H9 (cell line): ENCODE results near the gene ZNF644. TPM values are rescaled to one million over a fixed set of nuclear protein-coding genes. Genes with fewer than 3 reads are reported as not detected.

ENCODE experiments used
- DNase-seq: peaks from one replicate; pipeline ENCODE4 v3.0.0-alpha.2; 2017
- H2AFZ ChIP-seq: one replicate; pipeline ENCODE4 v1.6.1; 2013; ENCODE audit warnings: mild to moderate bottlenecking, low read length, control low read depth, moderate library complexity
- H2AK5ac ChIP-seq: 2 replicates; pipeline ENCODE4 v1.6.1; 2013; ENCODE audit warnings: low read length, control low read depth, mixed read lengths; ENCODE audit not compliant: insufficient read length
- H2BK120ac ChIP-seq: one replicate; pipeline ENCODE4 v1.6.1; 2013; ENCODE audit warnings: low read depth, mild to moderate bottlenecking, low read length, control low read depth, inconsistent platforms; ENCODE audit not compliant: poor library complexity, severe bottlenecking
- H2BK12ac ChIP-seq: 2 replicates; pipeline ENCODE4 v1.6.1; 2013; ENCODE audit warnings: low read length, control low read depth, mixed read lengths, low read depth; ENCODE audit not compliant: insufficient read length
- H2BK15ac ChIP-seq: 2 replicates; pipeline ENCODE4 v1.6.1; 2013; ENCODE audit warnings: low read depth, low read length, control low read depth
- H2BK20ac ChIP-seq: one replicate; pipeline ENCODE4 v1.6.1; 2013; ENCODE audit warnings: low read depth, mild to moderate bottlenecking, low read length, control low read depth, inconsistent platforms; ENCODE audit not compliant: poor library complexity, severe bottlenecking
- H2BK5ac ChIP-seq: 2 replicates; pipeline ENCODE4 v1.6.1; 2013; ENCODE audit warnings: low read length, control low read depth, mixed read lengths; ENCODE audit not compliant: insufficient read length
- H3K14ac ChIP-seq: 2 replicates; pipeline ENCODE4 v1.6.1; 2013; ENCODE audit warnings: low read length, control low read depth; ENCODE audit not compliant: insufficient read depth
- H3K18ac ChIP-seq: 2 replicates; pipeline ENCODE4 v1.6.1; 2013; ENCODE audit warnings: low read depth, mild to moderate bottlenecking, mixed read lengths, low read length, control low read depth; ENCODE audit not compliant: insufficient read length
- H3K23ac ChIP-seq: 2 replicates; pipeline ENCODE4 v1.6.1; 2013; ENCODE audit warnings: low read length, control low read depth, mixed read lengths, low read depth; ENCODE audit not compliant: insufficient read length
- H3K23me2 ChIP-seq: 2 replicates; pipeline ENCODE4 v1.6.1; 2013; ENCODE audit warnings: low read depth, mild to moderate bottlenecking, mixed read lengths, low read length, control low read depth; ENCODE audit not compliant: insufficient read length, poor library complexity, severe bottlenecking
- H3K27ac ChIP-seq: 2 replicates; pipeline ENCODE4 v1.5.1; 2013; ENCODE audit warnings: low read length, control low read depth, mixed read lengths, low read depth; ENCODE audit not compliant: insufficient read length
- H3K27me3 ChIP-seq: 2 replicates; pipeline ENCODE4 v1.6.1; 2013; ENCODE audit warnings: low read length, control low read depth, inconsistent platforms; ENCODE audit not compliant: insufficient read depth
- H3K4ac ChIP-seq: 2 replicates; pipeline ENCODE4 v1.6.1; 2013; ENCODE audit warnings: low read depth, mild to moderate bottlenecking, control low read depth, inconsistent platforms, low read length, moderate library complexity
- H3K4me1 ChIP-seq: 2 replicates; pipeline ENCODE4 v1.6.1; 2013; ENCODE audit warnings: low read length, control low read depth, inconsistent platforms; ENCODE audit not compliant: insufficient read depth
- H3K4me2 ChIP-seq: 2 replicates; pipeline ENCODE4 v1.6.1; 2013; ENCODE audit warnings: low read length, control low read depth, mixed read lengths; ENCODE audit not compliant: insufficient read length, insufficient read depth
- H3K56ac ChIP-seq: 2 replicates; pipeline ENCODE4 v1.6.1; 2013; ENCODE audit warnings: low read depth, mild to moderate bottlenecking, mixed read lengths, low read length, control low read depth; ENCODE audit not compliant: insufficient read length
- H3K79me1 ChIP-seq: 2 replicates; pipeline ENCODE4 v1.6.1; 2013; ENCODE audit warnings: low read depth, mild to moderate bottlenecking, moderate library complexity, low read length, control low read depth, inconsistent platforms; ENCODE audit not compliant: insufficient read depth, poor library complexity, severe bottlenecking
- H3K79me2 ChIP-seq: 2 replicates; pipeline ENCODE4 v1.6.1; 2013; ENCODE audit warnings: low read length, control low read depth, inconsistent platforms; ENCODE audit not compliant: insufficient read depth
- H3K9ac ChIP-seq: 2 replicates; pipeline ENCODE4 v1.6.1; 2013; ENCODE audit warnings: low read length, control low read depth, mixed read lengths; ENCODE audit not compliant: insufficient read length; ENCODE audit errors: extremely low read depth
- H3K9me3 ChIP-seq: one replicate; pipeline ENCODE4 v1.6.1; 2013; ENCODE audit warnings: low read depth, low read length, inconsistent platforms; ENCODE audit not compliant: control insufficient read depth
- H3T11ph ChIP-seq: one replicate; pipeline ENCODE4 v1.6.1; 2013; ENCODE audit warnings: mild to moderate bottlenecking, low read length, control low read depth, inconsistent platforms
- H4K20me1 ChIP-seq: one replicate; pipeline ENCODE4 v1.6.1; 2013; ENCODE audit not compliant: control insufficient read depth, insufficient read length, insufficient read depth
- H4K5ac ChIP-seq: 2 replicates; pipeline ENCODE4 v1.6.1; 2013; ENCODE audit warnings: low read depth, mild to moderate bottlenecking, mixed read lengths, low read length, control low read depth; ENCODE audit not compliant: insufficient read length
- H4K8ac ChIP-seq: replicated peaks from 2 replicates; pipeline ENCODE4 v1.6.1; 2013; ENCODE audit warnings: low read length, control low read depth, mixed read lengths, low read depth; ENCODE audit not compliant: insufficient read length
- H4K91ac ChIP-seq: 2 replicates; pipeline ENCODE4 v1.6.1; 2013; ENCODE audit warnings: low read depth, mild to moderate bottlenecking, moderate library complexity, mixed read lengths, low read length, control low read depth; ENCODE audit not compliant: insufficient read length
- H3K27ac Mint-ChIP-seq, 3 experiments: 2 replicates in 2 of 3; 3 replicates in 1 of 3; pipeline ENCODE4 v1.8.0; 2020 to 2021; ENCODE audit warnings: mixed read lengths in 3 of 3, mild to moderate bottlenecking in 1 of 3, moderate library complexity in 1 of 3
- H3K27me3 Mint-ChIP-seq: 2 replicates; pipeline ENCODE4 v1.8.0; 2021; ENCODE audit warnings: low read depth, mild to moderate bottlenecking, moderate library complexity, mixed read lengths
- H3K36me3 Mint-ChIP-seq, 3 experiments: 2 replicates in 2 of 3; 3 replicates in 1 of 3; pipeline ENCODE4 v1.8.0; 2020 to 2021; ENCODE audit warnings: low read depth in 3 of 3, mixed read lengths in 3 of 3; ENCODE audit not compliant: insufficient read depth in 1 of 3
- H3K4me1 Mint-ChIP-seq, 2 experiments: 2 replicates each; pipeline ENCODE4 v1.8.0; 2020; ENCODE audit warnings: mixed read lengths in 2 of 2
- H3K4me3 Mint-ChIP-seq, 2 experiments: 2 replicates in 1 of 2; 3 replicates in 1 of 2; pipeline ENCODE4 v1.8.0; 2020 to 2021; ENCODE audit warnings: mild to moderate bottlenecking in 2 of 2, mixed read lengths in 2 of 2, moderate library complexity in 1 of 2
- H3K9me3 Mint-ChIP-seq, 2 experiments: 2 replicates in 1 of 2; 3 replicates in 1 of 2; pipeline ENCODE4 v1.8.0; 2020; ENCODE audit warnings: mild to moderate bottlenecking in 2 of 2, mixed read lengths in 2 of 2, moderate library complexity in 1 of 2
- CTCF ChIP-seq: fragments of 200-600 bp; sonication (generic); conservative IDR thresholded peaks from 3 replicates; pipeline ENCODE4 v1.8.0; 2021; ENCODE audit warnings: antibody characterized with exemption, mild to moderate bottlenecking
- WGBS: extraction: QIAGEN DNeasy Blood & Tissue Kit; methylation state at CpG from one replicate; pipeline ENCODE4 v1.1.7; 2013; ENCODE audit warnings: missing lambda C conversion rate, low lambda C conversion rate, mixed read lengths; ENCODE audit not compliant: insufficient read length; ENCODE audit errors: extremely low coverage; 5-methylcytosine and 5-hydroxymethylcytosine counted together
- total RNA-seq: library from RNA; stranded (reverse); gene quantifications from 2 replicates; pipeline ENCODE4 v1.2.1, GENCODE V29; 2021

ZNF644 gene
- total RNA-seq, 1 experiment from 2014 or later = 78.9 TPM

- Histone ChIP-seq H3K4me2 (no peak overlapping the region), H2BK20ac (no peak overlapping the region), H2AK5ac (no peak overlapping the region), H3K79me2 (peaks cover 62% of the 10 kb centered on the region; the same call in 1 of the 2 replicates), H3K56ac (no peak overlapping the region), H3K23me2 (no peaks in the 10 kb centered on the region), H3K27ac (no peak overlapping the region), H4K5ac (no peak overlapping the region), H2AFZ (no peak overlapping the region), H3K9me3 (peaks cover 11% of the 10 kb centered on the region), H3K9ac (no peak overlapping the region), H3K23ac (no peak overlapping the region), H4K20me1 (no peaks in the 10 kb centered on the region), H4K8ac (no peak overlapping the region), H3K4me1 (0 out of 2 replicates have a peak, but pooled peaks cover 2% of the 10 kb centered on the region), H3K79me1 (peaks cover 7% of the 10 kb centered on the region), H2BK5ac (no peak overlapping the region), H3T11ph (no peak overlapping the region), H2BK15ac (no peak overlapping the region), H2BK12ac (no peak overlapping the region), H3K4ac (no peak overlapping the region), H3K14ac (no peak overlapping the region), H4K91ac (no peak overlapping the region), H2BK120ac (no peak overlapping the region), H3K27me3 (no peaks in the 10 kb centered on the region), H3K18ac (no peak overlapping the region)
- DNase-seq = no peak
- peaks cover 29 to 31% of the 10 kb centered on the region in 2 experiments for H3K4me1 Mint-ChIP-seq
- no CpG with 5 or more reads among the region's 1 CpG for WGBS
- peaks cover 67 to 92% (median 85%) of the 10 kb centered on the region in 3 experiments for H3K36me3 Mint-ChIP-seq
- H3K4me3 Mint-ChIP-seq = no peak overlapping the region; a peak in 1 of 5 replicates
- H3K9me3 Mint-ChIP-seq = peaks cover 45 to 57% of the 10 kb centered on the region in 2 experiments
- no peak for TF ChIP-seq CTCF
- no peaks in the 10 kb centered on the region for H3K27me3 Mint-ChIP-seq
- peak overlapping the region in 2 of 3 experiments; percentile 22 to 71; a peak in 3 of 7 replicates for H3K27ac Mint-ChIP-seq
These were observed 27.4 kb downstream of the ZNF644 start for GRCh38 chr1:90994461-90994860.
